Panc1 (cell line): ENCODE results near the gene AHRR.

Experiments used
- POLR2AphosphoS5 ChIP-seq: IDR thresholded peaks from 2 replicates; pipeline ENCODE4 v1.6.1; 2012; ENCODE audit warnings: mild to moderate bottlenecking, low read depth, low read length, moderate library complexity
- SIN3A ChIP-seq: IDR thresholded peaks from 2 replicates; pipeline ENCODE4 v1.6.1; 2012; ENCODE audit warnings: low read depth, mild to moderate bottlenecking, low read length, moderate library complexity, borderline replicate concordance; ENCODE audit not compliant: insufficient read depth
- TF ChIP-seq, protein P1 (sequence below): fragments of 450-650 bp; IDR thresholded peaks from 2 replicates; pipeline ENCODE4 v1.5.1; 2017; ENCODE audit warnings: mild to moderate bottlenecking
- TF ChIP-seq, protein P2 (sequence below), 2 experiments: IDR thresholded peaks; 2 replicates each; pipeline ENCODE4 v1.6.1; 2011 to 2012; ENCODE audit warnings: low read depth in 2 of 2, control low read depth in 1 of 2, low read length in 1 of 2, mild to moderate bottlenecking in 1 of 2, moderate library complexity in 1 of 2; ENCODE audit not compliant: insufficient read depth in 1 of 2

DNA sequence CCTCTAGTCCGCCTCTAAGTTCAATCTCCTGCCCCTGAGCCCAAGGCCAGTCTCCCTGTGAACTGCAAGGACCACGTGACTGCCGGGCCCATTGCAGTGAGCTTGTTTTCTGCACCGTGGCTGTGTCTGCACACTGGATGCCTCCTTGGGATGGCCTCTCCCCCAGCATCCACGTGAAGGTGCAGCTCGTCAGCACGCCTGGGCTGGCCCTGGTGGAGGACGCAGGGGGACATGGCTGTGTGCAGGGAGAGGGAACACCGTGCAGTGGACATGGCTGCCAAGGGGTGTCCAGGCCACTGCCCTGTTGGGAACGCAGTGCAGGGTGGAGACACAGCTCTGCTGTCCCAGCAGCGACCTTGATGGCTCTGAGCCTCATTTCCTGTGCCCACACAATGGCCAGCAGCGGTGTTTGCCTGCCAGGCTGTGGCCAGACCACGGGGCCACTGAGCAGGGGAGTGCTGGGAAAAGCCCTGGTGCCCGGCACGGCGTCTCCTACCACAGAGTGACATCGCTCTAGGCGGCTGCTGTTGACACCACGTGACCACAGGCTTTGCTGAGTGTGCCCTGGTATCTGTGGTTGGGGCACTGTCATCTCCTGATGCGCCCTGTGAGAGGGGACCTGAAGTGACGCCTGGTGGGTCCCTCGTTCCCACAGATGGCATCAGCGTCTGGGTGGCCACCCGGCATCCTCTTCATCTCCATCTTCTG, 94.6 kb downstream of the AHRR start:
- TF ChIP-seq, protein P1, sequence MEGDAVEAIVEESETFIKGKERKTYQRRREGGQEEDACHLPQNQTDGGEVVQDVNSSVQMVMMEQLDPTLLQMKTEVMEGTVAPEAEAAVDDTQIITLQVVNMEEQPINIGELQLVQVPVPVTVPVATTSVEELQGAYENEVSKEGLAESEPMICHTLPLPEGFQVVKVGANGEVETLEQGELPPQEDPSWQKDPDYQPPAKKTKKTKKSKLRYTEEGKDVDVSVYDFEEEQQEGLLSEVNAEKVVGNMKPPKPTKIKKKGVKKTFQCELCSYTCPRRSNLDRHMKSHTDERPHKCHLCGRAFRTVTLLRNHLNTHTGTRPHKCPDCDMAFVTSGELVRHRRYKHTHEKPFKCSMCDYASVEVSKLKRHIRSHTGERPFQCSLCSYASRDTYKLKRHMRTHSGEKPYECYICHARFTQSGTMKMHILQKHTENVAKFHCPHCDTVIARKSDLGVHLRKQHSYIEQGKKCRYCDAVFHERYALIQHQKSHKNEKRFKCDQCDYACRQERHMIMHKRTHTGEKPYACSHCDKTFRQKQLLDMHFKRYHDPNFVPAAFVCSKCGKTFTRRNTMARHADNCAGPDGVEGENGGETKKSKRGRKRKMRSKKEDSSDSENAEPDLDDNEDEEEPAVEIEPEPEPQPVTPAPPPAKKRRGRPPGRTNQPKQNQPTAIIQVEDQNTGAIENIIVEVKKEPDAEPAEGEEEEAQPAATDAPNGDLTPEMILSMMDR: no peak
- TF ChIP-seq SIN3A: no peak
- TF ChIP-seq, protein P2, sequence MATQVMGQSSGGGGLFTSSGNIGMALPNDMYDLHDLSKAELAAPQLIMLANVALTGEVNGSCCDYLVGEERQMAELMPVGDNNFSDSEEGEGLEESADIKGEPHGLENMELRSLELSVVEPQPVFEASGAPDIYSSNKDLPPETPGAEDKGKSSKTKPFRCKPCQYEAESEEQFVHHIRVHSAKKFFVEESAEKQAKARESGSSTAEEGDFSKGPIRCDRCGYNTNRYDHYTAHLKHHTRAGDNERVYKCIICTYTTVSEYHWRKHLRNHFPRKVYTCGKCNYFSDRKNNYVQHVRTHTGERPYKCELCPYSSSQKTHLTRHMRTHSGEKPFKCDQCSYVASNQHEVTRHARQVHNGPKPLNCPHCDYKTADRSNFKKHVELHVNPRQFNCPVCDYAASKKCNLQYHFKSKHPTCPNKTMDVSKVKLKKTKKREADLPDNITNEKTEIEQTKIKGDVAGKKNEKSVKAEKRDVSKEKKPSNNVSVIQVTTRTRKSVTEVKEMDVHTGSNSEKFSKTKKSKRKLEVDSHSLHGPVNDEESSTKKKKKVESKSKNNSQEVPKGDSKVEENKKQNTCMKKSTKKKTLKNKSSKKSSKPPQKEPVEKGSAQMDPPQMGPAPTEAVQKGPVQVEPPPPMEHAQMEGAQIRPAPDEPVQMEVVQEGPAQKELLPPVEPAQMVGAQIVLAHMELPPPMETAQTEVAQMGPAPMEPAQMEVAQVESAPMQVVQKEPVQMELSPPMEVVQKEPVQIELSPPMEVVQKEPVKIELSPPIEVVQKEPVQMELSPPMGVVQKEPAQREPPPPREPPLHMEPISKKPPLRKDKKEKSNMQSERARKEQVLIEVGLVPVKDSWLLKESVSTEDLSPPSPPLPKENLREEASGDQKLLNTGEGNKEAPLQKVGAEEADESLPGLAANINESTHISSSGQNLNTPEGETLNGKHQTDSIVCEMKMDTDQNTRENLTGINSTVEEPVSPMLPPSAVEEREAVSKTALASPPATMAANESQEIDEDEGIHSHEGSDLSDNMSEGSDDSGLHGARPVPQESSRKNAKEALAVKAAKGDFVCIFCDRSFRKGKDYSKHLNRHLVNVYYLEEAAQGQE (IDR thresholded peaks at IDR 0.05; ENCODE audit: insufficient read depth in 1 of 2, low read depth in 2 of 2, low read length in 1 of 2): no peak
- no peak for TF ChIP-seq POLR2AphosphoS5
